22Rv1 (cell line): ENCODE data around the gene PES1.
"Not testable (repeated sequence)": the region's sequence is repeated elsewhere in the genome, so short reads cannot be mapped to it uniquely, and the experiment has no call there.

Experiments used
- ZFX ChIP-seq: fragments of 450-650 bp; IDR thresholded peaks from 2 replicates; pipeline ENCODE4 v1.6.1; 2017; ENCODE audit warnings: antibody characterized with exemption, borderline replicate concordance
- TF ChIP-seq, protein P1 (sequence below): fragments of 450-650 bp; IDR thresholded peaks from 2 replicates; pipeline ENCODE4 v1.5.1; 2017; ENCODE audit warnings: mild to moderate bottlenecking

- TF ChIP-seq, protein P1, sequence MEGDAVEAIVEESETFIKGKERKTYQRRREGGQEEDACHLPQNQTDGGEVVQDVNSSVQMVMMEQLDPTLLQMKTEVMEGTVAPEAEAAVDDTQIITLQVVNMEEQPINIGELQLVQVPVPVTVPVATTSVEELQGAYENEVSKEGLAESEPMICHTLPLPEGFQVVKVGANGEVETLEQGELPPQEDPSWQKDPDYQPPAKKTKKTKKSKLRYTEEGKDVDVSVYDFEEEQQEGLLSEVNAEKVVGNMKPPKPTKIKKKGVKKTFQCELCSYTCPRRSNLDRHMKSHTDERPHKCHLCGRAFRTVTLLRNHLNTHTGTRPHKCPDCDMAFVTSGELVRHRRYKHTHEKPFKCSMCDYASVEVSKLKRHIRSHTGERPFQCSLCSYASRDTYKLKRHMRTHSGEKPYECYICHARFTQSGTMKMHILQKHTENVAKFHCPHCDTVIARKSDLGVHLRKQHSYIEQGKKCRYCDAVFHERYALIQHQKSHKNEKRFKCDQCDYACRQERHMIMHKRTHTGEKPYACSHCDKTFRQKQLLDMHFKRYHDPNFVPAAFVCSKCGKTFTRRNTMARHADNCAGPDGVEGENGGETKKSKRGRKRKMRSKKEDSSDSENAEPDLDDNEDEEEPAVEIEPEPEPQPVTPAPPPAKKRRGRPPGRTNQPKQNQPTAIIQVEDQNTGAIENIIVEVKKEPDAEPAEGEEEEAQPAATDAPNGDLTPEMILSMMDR = not testable (repeated sequence)
- TF ChIP-seq ZFX = not testable (repeated sequence)
Measured at GRCh38 chr22:30619909-30620308, 28.2 kb upstream of the PES1 start.
